HG02938 (cell line): Measurements from ENCODE around the gene UNC45B.
"Not testable (repeated sequence)": the region's sequence is repeated elsewhere in the genome, so short reads cannot be mapped to it uniquely, and the experiment has no call there.

Experiments
- ATAC-seq: cut with Tn5 transposase; IDR thresholded peaks from one replicate; pipeline ENCODE4 v1.9.1; 2021; ENCODE audit warnings: mild to moderate bottlenecking, moderate library complexity; ENCODE audit not compliant: unreplicated experiment

Gene UNC45B

DNA sequence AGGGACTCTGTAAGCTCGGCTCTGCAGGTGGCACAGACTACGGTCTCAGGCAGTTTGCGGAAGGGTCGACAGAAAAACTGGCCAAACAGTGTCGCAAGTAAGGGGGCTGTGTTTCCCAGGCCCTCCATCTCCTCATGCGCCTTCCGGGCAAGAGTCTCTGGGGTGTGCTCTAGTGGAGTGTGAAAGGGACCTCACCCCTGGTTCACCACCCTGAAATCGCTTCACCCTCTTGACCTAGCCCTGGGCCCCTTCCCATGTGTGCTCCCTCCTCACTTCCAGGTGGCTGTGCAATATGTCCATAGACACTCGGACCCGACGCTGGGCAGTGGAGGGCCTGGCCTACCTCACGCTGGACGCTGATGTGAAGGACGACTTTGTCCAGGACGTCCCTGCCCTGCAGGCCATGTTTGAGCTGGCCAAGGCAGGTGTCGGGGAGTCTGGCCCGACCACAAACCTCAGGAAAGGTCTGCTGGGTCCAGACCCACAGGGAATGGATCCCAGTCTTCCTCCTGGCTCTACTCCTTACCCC, 22.3 kb downstream of the UNC45B start:
- ATAC-seq: no peak

DNA sequence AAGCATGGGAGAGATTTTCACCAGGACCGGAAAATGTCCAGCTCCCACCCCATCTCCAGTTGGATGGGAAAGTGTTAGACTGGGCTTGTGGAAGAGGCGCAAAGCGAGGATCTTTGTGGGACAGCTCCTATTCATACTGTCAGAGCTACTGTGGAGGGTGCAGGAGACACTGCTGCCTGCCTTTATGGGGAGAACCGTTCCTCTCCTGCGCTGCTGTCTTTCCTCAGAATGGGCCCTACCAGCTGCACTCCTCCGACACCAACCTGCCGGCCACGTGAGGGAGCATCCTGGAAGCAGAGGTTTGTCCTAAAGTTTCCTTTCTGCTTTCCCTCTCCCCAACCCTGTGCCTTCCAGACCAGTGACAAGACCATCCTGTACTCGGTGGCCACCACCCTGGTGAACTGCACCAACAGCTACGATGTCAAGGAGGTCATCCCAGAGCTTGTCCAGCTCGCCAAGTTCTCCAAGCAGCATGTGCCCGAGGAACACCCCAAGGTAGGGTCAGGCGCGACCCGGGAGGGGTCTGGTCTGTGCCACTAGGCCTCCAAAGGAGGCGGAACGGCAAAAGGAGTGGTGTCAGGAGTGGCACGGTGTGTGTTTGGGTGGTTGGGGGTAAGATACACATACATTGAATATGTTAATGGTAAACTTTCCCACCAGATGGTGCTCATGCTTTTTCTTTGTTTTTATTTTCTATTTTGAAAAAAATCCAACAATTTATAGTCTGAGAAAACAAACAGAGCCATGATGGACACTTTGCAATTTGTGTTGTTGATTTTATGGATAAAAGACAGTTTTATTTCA, 23.6 kb downstream of the UNC45B start:
- no peak for ATAC-seq

DNA sequence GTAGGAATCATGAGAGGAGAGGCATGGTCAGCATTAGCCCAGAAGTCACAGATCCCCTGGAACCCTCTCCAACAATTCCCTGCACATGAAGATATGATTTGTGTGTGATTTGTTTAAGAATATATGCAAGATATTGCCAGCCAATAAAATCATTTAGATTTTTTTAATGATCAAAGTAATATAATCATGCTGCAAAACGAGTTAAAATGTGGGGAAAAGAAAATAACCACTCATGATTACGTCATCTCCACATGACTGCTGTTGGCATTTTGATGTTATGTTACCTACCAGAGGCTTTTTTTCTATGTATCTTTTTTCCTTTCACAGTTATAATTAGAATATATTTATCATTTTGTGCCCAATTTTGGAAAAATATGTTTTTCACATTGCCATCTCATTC, 24.2 kb downstream of the UNC45B start:
- no peak for ATAC-seq

DNA sequence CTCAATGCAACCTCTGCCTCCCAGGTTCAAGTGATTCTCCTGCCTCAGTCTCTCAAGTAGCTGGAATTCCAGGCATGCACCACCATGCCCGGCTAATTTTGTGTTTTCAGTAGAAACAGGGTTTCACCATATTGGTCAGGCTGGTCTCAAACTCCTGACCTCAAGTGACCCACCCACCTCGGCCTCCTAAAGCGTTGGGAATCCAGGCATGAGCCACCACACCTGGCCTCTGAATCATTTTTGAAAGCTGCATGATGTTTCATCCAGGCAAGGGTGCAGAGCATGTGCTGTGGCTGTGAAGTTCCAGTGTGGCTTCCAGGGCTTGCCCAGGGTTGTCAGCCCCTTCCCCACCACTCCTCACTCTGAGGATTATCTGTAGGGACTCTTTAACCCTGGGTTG, 24.7 kb downstream of the UNC45B start:
- not testable (repeated sequence) for ATAC-seq

DNA sequence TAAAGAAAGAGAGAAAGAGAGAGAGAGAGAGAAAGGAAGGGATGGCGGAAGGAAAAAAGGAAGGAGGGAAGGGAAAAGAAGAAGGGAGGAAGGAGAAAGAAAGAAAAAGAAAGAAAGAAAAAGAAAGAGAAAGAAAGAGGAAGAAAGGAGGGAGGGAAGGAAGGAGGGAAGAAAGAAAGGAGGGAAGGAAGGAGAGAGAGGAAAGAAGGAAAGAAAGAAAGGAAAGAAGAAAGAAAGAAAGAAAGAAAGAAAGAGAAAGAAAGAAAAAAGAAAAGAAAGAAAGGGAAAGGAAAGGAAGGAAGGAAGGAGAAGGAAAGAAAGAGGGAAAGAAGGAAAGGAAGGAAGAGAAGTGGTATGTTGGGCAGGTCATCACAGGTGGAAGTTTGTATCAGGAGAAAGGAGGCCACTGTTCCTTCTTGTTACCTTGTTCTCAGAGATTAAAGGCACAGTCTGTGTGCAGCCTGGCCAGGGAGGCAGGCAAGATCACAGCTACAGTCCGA, 27.3 kb downstream of the UNC45B start:
- ATAC-seq: no peak

DNA sequence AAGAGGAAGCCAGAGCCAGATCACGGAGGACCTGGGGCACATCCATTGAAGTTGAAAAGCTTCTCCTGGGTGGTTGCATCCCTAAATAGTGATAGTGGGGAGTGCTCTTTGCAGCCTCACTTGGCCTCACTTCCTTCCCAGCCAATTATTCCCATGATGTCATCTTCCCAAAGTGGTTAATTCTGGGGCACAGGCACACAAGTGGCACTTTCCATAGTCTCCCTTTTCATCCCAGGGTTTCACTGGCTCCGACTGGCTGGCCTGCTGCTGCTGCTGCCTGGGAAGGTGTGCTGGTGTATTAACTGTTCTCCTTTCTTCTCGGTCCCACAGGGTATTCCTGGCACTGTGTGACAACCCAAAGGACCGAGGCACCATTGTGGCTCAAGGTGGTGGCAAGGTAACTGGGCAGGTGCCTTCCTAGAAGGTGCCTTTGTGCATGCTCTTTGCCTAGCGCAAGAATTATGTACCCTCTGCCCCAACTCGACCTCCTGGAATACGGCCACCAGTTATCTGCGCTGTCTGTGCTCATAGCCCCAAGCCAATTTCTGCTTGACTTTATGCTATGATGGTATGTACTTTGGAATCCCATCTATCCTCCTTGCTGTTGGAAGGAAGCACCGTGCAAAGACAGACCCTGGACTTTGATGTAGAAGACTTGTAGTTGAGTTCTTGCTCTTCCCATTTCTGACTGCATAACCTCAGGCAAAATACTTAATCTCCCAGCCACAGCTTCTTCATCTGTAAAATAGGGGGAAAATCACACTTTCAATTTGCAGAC, 28.2 kb downstream of the UNC45B start:
- ATAC-seq: no peak

DNA sequence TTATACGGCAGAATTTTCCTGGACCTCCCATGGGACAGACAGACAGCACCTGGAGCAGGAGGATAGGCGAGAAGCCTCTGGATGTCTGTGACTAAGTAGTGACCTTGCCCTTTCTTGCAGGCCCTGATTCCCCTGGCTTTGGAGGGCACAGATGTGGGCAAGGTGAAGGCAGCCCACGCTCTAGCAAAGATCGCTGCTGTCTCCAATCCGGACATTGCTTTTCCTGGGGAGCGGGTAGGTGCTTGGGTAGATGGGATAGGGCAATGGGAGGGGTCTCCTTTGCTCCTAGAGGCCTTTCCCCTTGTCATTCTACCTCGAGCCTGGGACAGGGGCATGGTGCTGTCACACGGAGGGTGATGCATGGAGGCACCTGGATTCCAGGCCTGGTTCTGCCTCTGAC, 29.3 kb downstream of the UNC45B start:
- ATAC-seq: no peak

DNA sequence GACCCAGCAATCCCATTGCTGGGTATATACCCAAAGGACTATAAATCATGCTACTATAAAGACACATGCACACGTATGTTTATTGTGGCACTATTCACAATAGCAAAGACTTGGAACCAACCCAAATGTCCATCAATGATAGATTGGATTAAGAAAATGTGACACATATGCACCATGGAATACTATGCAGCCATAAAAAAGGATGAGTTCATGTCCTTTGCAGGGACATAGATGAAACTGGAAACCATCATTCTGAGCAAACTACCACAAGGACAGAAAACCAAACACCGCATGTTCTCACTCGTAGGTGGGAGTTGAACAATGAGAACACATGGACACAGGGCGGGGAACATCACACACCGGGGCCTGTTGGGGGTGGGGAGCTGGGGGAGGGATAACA, 31.8 kb downstream of the UNC45B start:
- not testable (repeated sequence) for ATAC-seq

DNA sequence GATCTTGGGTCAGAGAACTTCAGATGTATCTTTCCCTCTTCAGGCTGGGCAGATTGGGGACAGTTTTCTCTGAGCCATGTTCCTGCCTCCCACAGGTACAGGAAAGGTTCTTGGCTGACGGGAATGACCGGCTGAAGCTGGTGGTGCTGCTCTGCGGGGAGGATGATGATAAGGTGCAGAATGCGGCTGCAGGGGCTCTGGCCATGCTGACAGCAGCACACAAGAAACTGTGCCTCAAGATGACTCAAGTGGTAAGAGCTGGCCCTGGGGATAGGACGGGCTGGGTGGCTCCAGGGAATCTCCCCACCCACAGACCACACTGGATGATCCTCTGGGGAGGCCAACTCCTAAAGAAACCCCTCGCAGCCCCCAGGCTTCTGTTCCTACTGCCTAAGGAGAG, 35.7 kb downstream of the UNC45B start:
- ATAC-seq: no peak

DNA sequence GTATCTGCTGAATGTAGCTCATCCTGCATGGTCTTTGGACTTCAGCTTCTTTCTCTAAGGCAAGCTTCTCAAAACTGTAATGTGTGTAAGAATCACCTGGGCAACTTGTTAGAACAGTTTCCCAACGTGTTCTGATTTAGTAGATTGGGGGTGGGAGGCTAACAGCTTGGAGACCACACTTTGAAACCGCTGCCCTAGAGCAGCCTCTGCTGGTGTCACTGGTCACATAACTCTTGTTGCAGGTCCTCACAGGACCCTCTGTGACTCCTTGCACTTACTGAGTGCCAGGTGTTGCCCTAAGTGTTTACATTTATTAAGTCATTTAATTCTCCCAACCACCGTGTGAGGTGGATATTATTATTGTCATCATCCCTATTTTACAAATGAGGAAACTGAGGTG, 36.7 kb downstream of the UNC45B start:
- no peak for ATAC-seq

DNA sequence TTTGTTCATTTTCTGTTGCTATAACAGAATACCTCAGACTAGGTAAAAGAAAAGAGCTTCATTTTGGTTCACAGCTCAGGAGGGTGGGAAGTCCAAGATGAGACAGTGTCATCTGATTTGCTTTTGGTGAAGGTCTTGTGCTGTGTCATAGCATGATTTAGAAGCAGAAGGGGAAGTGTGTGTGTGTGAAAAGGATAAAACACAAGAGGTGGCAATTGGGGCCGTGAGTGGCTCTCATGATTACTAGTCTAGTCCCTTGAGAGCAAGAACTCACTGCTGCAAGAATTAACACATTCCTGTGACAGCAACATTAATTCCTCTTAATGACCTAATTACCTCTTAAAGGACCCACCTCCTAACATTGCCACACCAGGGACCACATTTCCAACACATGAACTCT, 38.2 kb downstream of the UNC45B start:
- ATAC-seq: no peak

DNA sequence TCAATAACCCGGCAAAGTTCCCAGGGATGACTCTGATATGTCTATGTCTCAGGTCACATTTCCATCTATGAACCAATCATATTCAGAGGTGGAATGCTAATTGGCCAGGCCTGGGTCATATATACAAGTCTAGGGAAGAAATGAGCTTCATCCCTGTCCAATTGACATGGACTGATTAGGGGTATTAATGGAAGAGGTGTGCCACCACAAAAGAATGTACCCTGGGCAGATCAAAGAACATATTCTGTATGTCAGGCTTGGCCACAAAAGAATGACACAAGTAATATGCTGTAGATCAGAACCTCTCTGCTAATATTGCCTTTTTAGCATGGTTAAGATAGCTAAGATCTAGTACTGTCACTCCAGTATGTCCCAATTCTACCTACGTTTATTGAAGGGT, 39.9 kb downstream of the UNC45B start:
- no peak for ATAC-seq

DNA sequence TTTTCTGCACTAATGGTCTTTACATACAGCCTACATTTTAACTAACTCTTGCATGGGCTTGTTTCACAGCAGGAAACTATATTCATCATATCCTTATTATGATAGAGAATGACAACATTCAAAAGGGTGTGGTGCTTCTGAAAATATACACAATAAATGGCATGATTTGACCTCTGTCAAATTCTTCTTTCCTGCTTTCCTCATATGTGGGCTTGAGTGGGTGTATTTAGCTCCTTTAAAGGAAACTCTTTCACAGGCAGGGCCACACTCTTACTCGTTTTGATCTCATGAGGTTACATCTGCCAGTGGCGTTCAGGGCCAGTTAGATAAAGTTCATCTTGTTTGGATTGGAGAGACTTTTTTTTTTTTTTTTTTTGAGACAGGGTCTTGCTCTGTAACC, 40.5 kb downstream of the UNC45B start:
- no peak for ATAC-seq

DNA sequence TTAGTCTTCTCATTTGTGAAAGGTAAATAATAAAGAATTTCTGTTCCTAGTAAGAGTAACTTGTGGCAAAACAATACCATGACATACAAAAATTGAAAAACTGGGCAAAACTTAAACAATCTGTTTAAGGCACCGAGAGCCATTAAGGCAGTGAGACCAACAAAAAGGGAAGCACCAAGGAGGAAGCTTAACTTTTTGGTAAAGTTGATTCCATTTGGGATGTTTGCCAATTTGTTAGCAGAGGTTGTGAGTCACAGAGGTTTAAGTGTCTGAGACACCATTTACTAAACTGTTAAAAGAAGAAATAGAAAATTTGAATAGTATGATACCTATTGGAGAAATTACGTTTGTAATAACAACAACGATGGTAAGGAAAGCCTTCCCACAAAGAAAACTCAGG, 41.7 kb downstream of the UNC45B start:
- ATAC-seq: no peak

DNA sequence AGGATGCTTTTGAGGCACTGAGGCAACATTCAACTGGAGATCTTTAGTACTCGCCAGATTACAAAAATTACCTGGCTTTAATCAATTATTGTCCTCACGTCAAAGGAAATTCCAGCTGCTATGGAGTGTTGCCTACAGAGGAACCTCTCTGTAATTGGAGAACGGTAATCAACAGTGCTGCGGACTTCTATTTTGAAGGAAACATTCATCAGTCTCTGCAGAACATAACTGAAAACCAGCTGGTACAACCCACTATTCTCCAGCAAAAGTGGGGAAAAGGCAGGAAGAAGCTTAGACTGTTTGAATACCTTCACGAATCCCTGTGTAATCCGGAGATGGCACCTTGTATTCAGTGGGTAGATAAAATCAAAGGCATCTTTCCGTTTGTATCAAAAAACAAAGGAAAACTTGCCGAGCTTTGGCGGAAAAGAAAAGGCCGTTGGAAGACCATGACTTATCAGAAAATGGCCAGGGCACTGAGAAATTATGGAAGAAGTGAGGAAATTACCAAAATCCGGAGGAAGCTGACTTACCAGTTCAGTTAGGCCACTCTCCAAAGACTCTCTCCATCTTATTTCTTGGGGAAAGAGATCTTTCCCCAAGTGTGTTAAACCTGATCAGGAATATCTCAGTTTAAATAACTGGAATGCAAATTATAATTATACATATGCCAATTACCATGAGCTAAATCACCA, 43.5 kb downstream of the UNC45B start:
- ATAC-seq: no peak

DNA sequence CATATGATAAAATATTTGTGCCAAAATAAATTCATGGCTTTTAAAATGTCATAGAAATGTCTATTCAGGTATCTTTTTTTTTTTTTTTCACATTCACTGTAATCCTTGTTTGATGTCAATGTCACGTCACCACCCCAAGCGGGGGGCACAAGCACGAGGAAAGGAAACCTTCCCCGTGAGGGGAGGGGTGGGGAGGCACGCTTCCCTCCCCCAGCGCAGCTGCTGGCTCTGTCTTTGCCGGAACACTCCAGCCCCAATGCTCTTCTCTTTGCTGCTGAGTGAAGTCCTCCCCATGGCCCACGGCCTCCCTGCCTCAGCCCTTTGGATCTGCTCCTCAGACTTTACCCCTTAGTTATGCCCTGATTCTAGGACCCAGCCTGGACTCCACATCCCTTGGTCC, 45.1 kb downstream of the UNC45B start:
- ATAC-seq: no peak

DNA sequence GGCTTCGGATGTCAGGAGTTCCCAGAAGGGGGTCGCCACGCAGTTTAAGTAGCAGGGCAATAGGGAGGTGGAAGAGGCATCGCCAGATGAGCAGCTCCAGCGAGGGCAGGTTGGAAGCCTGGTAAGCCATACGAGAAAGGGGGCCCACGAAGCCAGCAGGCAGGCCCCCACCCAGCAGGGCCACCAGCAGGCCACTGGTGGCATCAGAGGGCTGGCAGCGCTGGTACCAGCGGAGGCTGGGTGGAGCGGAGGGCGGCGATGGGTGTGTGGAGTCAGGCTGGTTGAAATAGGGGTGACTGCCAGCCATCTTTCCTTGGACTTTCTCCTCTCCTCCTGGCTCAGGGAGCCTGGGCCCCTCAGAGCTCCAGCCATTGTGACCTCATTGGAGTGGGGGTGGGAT, 46.4 kb downstream of the UNC45B start, which contains the start of gene SLC35G3:
Gene SLC35G3, minus strand, starts transcription at position 393 of the 400 bp plus-strand sequence. Its CDS starts 86 bp downstream, at position 307.
- ATAC-seq: not testable (repeated sequence)

DNA sequence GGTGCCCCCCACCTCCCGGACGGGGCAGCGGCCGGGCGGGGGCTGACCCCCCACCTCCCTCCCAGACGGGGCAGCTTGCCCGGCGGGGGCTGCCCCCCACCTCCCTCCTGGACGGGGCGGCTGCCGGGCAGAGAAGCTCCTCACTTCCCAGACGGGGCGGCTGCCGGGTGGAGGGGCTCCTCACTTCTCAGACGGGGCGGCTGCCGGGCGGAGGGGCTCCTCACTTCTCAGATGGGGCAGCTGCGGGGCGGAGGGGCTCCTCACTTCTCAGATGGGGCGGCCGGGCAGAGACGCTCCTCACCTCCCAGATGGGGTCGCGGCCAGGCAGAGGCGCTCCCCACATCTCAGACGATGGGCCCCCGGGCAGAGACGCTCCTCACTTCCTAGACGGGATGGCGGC, 47.4 kb downstream of the UNC45B start:
- ATAC-seq: not testable (repeated sequence)

DNA sequence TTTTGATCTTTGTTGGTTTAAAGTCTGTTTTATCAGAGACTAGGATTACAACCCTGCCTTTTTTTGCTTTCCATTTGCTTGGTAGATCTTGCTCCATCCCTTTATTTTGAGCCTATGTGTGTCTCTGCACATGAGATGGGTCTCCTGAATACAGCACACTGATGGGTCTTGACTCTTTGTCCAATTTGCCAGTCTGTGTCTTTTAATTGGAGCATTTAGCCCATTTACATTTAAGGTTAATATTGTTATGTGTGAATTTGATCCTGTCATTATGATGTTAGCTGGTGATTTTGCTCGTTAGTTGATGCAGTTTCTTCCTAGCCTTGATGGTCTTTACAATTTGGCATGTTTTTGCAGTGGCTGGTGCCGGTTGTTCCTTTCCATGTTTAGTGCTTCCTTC, 55.0 kb downstream of the UNC45B start:
- not testable (repeated sequence) for ATAC-seq

DNA sequence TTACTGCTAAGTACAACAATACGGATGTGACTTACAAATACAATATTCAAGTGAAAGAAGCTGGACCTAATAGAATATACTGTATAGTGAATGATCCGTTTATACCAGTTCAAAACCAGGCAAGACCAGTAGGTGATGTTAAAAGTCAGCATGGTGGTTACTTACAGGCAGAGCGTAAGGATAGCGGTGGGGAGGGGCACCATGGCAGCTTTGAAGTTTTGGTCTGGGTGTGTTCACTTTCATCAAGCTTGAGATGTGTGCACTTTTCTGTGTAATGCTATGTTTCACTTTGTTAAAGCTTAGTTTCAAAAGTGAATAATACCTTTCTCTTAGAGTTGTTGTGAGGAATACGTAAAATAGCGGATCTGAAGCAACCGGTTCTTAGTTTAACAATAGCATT, 63.1 kb downstream of the UNC45B start:
- no peak for ATAC-seq

DNA sequence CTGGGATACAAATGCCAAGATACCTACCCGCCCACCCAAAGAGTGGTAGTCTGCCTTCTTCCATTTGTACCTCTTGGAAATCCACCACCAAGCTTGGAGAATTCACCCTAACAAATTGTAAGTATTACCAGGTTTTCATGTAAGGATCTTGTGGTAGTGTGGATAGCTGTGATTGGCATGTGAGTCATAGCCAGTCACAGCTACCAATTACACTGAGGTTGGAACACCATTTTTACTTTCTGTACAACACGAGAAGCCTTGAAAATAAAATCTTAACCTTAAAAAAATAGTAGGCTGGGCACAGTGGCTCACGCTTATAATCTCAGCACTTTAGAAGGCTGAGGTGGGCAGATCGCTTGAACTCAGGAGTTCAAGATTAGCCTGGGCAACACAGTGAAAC, 65.1 kb downstream of the UNC45B start:
- no peak for ATAC-seq
